Pancreas (tissue), 10 donors: ENCODE measurements around the gene HIPK2. TPM values are rescaled to one million over a fixed set of nuclear protein-coding genes. Genes with fewer than 3 reads are reported as not detected.
A peak's percentile ranks its signal among the peaks of the same experiment; 100 is the strongest.

Experiments used
- ATAC-seq, 4 donors: fragments of 200-7000 bp; cut with Tn5 transposase; one replicate each; pipeline versions ENCODE4 v1.8.0 to v1.9.1; 2020; ENCODE audit warnings: mild to moderate bottlenecking in 4 of 4, moderate library complexity in 4 of 4
- DNase-seq, 6 donors: peaks; one replicate each; pipeline ENCODE4 v3.0.0-alpha.2; 2020
- FAIRE-seq: peaks from 2 replicates; lab custom pipeline; 2012; peaks lifted over from hg19 to GRCh38; lab: Jason Lieb, UNC
- H3K27ac ChIP-seq, 4 donors: fragments of 200-600 bp; sonication (generic); 1 replicate in 3 of 4; 2 replicates in 1 of 4; pipeline versions ENCODE4 v1.5.0 to v1.8.0; 2020
- H3K27me3 ChIP-seq, 4 donors: fragments of 200-600 bp; one replicate each; pipeline ENCODE4 v1.8.0; 2021
- H3K36me3 ChIP-seq, 3 donors: fragments of 200-600 bp; sonication (generic) in 1 of 3; one replicate each; pipeline versions ENCODE4 v1.5.0 to v1.8.0; 2020 to 2021
- H3K4me1 ChIP-seq, 3 donors: fragments of 200-600 bp; one replicate each; pipeline ENCODE4 v1.8.0; 2021
- H3K4me3 ChIP-seq, 4 donors: fragments of 200-600 bp; sonication (generic) in 2 of 4; one replicate each; pipeline versions ENCODE4 v1.5.0 to v1.8.0; 2020 to 2021
- H3K9me3 ChIP-seq, 4 donors: fragments of 200-600 bp; one replicate each; pipeline ENCODE4 v1.8.0; 2021
- WGBS, 2 donors: extraction: QIAGEN DNeasy Blood & Tissue Kit; methylation state at CpG; one replicate each; pipeline ENCODE4 v1.1.7; 2013; 5-methylcytosine and 5-hydroxymethylcytosine counted together
- intact Hi-C, 3 donors: fragments of 100-400 bp; cut with DNase I; formaldehyde crosslinking; loops; one replicate each; pipeline versions ENCODE4 v1.11.1 to v1.14.2; 2022
- polyA plus RNA-seq, 2 donors: library from polyadenylated mRNA; stranded (reverse); fragments of 200-250 nt; gene quantifications; one replicate each; pipeline ENCODE4 v1.2.3, GENCODE V29; 2013
- total RNA-seq, 6 donors: library from RNA; stranded (reverse); fragmentation: NEBNext Ultra II Directional in 4 of 6; extraction: Animal tissue kit (Norgen Biotek cat#: 25700) in 4 of 6; gene quantifications; one replicate each; pipeline versions ENCODE4 v1.2.1 to v1.2.4, GENCODE V29; 2021 to 2023
- TF ChIP-seq, protein P1 (sequence below), 4 donors: fragments of 200-600 bp; sonication (generic) in 3 of 4; IDR thresholded peaks; one replicate each; pipeline versions ENCODE4 v1.5.0 to v1.8.0; 2021; ENCODE audit warnings: antibody characterized with exemption in 4 of 4
- donor health status: healthy with polysubstance abuse.
- donor health status: DM: no; HTN: no; CAD: no; lungs with moderate emphysema.
- donor health status: DM: no; HTN: no; CAD: no.
- donor health status: control.
- donor health status: control.
- donor health status: Bipolar disorder and iron deficiency.
- donor health status: DM: yes; HTN: yes; CAD: no.
- donor health status: DM: no; HTN: no; CAD: no.
- donor health status: DM: no; HTN: no; CAD: no.
- donor health status: DM: yes; HTN: yes; CAD: no.

The HIPK2 gene
- total and polyA plus RNA-seq, 8 donors: 6.7 to 49.0 (median 24.7) TPM

DNA sequence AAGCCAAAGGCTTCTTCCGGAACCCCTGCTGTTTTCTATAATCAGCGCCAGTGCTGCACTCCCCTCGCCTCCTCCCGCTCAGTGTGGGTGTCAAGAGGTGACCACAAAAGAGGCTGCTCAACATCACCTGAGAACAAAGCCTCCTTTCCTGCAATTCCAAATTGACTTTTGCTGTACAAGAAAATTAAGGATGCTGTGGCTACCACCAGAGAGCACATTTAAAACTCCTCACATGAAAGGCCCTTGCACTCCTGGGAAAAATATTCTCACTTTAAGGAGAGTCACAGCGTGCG lies 96.4 kb downstream of the HIPK2 start:
- DNase-seq (no peak), FAIRE-seq (no peak), ATAC-seq (no peak)
- Histone ChIP-seq H3K36me3 (no peaks in the 10 kb centered on the region), H3K9me3 (no peaks in the 10 kb centered on the region), H3K27ac (peak overlapping the region in 3 of 4 donors; percentile 4 to 78 (median 68)), H3K4me3 (no peak overlapping the region), H3K27me3 (no peaks in the 10 kb centered on the region), H3K4me1 (peaks cover 12 to 24% (median 24%) of the 10 kb centered on the region in 3 donors)
- intact Hi-C loops: no loop called here
- 97 to 98% methylated on average over 6 of the region's 6 CpGs for WGBS, 2 donors
- TF ChIP-seq, protein P1, sequence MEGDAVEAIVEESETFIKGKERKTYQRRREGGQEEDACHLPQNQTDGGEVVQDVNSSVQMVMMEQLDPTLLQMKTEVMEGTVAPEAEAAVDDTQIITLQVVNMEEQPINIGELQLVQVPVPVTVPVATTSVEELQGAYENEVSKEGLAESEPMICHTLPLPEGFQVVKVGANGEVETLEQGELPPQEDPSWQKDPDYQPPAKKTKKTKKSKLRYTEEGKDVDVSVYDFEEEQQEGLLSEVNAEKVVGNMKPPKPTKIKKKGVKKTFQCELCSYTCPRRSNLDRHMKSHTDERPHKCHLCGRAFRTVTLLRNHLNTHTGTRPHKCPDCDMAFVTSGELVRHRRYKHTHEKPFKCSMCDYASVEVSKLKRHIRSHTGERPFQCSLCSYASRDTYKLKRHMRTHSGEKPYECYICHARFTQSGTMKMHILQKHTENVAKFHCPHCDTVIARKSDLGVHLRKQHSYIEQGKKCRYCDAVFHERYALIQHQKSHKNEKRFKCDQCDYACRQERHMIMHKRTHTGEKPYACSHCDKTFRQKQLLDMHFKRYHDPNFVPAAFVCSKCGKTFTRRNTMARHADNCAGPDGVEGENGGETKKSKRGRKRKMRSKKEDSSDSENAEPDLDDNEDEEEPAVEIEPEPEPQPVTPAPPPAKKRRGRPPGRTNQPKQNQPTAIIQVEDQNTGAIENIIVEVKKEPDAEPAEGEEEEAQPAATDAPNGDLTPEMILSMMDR (IDR thresholded peaks at IDR 0.05): no peak

- FAIRE-seq (no peak), DNase-seq (no peak), ATAC-seq (peak in 3 of 4 donors; percentile 35 to 51 (median 48))
- H3K27me3 ChIP-seq: no peaks in the 10 kb centered on the region
- intact Hi-C loops: no loop called here
- H3K9me3 ChIP-seq: no peaks in the 10 kb centered on the region
- H3K4me3 ChIP-seq: no peak overlapping the region
- H3K27ac ChIP-seq: peak overlapping the region; percentile 4 to 78 (median 72)
- 75 to 80% methylated on average over 11 of the region's 11 CpGs for WGBS, 2 donors
- no peaks in the 10 kb centered on the region for H3K36me3 ChIP-seq
- H3K4me1 ChIP-seq: peaks cover 12 to 25% (median 24%) of the 10 kb centered on the region in 3 donors
- TF ChIP-seq, protein P1 (IDR thresholded peaks at IDR 0.05): no peak
Observed at GRCh38 chr7:139680676-139681462, 96.9 kb downstream of the HIPK2 start.

DNA sequence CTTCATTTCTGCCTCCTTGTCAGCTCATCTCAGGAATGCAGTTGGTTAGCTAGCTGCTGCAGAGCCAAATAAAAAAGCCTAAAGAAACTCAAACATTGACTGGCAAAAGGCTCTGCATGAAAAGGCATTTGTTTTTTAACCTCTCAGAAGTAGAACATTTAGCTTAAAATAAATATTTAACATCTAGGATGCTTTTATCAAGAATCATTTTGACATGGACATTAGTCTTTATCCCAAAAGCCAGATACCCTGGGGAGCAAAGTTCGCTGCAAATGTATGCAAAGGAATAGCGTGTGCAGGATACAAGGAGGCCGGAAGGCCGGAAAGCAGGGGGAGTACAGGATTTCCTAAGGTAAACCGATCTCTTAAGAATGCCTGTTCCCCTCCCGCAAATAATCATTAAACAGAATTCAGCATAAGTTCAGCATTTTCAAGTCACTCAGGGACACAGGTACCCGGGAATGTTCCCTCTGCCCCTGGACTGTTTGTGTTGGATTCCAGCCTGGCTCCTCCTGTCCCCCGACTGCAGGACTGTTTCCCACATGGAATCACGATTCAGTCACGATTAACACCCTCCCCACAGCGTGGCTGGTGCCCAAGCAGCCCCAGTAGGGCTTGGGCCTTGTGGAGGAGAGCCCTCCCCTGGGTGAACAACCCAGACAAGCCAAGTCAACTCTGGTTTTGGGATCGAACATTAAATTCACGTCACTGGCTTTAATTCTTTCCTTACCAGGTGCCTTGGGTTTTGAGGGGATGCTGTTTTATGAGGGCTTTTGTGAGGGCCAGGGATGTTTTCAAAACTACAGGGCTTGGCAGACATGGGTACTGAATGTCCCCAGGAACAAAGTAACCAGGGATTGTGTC lies 97.8 kb downstream of the HIPK2 start:
- H3K4me3 ChIP-seq: no peak overlapping the region
- peaks cover 17 to 34% (median 24%) of the 10 kb centered on the region in 3 donors for H3K4me1 ChIP-seq
- H3K9me3 ChIP-seq: no peaks in the 10 kb centered on the region
- H3K27ac ChIP-seq: peak overlapping the region; percentile 4 to 78 (median 72)
- FAIRE-seq (no peak), ATAC-seq (peak; percentile 45 to 84 (median 72)), DNase-seq (peak in 4 of 6 donors; percentile 36 to 62 (median 52))
- TF ChIP-seq, protein P1 (IDR thresholded peaks at IDR 0.05): no peak
- no peaks in the 10 kb centered on the region for H3K36me3 ChIP-seq
- H3K27me3 ChIP-seq: no peaks in the 10 kb centered on the region
- intact Hi-C loops: no loop called here
- 7 to 14% methylated on average over 13 of the region's 13 CpGs for WGBS, 2 donors

- TF ChIP-seq, protein P1 (IDR thresholded peaks at IDR 0.05): no peak
- WGBS, 2 donors: 96 to 98% methylated on average over 2 of the region's 2 CpGs
- H3K36me3 ChIP-seq: no peaks in the 10 kb centered on the region
- FAIRE-seq (no peak), ATAC-seq (no peak), DNase-seq (no peak)
- no peak overlapping the region for H3K27ac ChIP-seq
- peaks cover 33 to 66% (median 57%) of the 10 kb centered on the region in 3 donors for H3K4me1 ChIP-seq
- H3K4me3 ChIP-seq: no peak overlapping the region
- no peaks in the 10 kb centered on the region for H3K27me3 ChIP-seq
- no peaks in the 10 kb centered on the region for H3K9me3 ChIP-seq
- intact Hi-C loops: no loop called here
Observed at GRCh38 chr7:139676390-139676789, 101.4 kb downstream of the HIPK2 start.
